HL-60/S4 (cell line): ENCODE data around the gene RRP36.

Experiments used
- in situ Hi-C: fragments of 300-500 bp; cut with MboI; formaldehyde crosslinking; loops from 2 replicates; pipeline ENCODE4 v1.14.3; 2022; ENCODE audit warnings: low sequenced_read_pairs

Gene RRP36

DNA sequence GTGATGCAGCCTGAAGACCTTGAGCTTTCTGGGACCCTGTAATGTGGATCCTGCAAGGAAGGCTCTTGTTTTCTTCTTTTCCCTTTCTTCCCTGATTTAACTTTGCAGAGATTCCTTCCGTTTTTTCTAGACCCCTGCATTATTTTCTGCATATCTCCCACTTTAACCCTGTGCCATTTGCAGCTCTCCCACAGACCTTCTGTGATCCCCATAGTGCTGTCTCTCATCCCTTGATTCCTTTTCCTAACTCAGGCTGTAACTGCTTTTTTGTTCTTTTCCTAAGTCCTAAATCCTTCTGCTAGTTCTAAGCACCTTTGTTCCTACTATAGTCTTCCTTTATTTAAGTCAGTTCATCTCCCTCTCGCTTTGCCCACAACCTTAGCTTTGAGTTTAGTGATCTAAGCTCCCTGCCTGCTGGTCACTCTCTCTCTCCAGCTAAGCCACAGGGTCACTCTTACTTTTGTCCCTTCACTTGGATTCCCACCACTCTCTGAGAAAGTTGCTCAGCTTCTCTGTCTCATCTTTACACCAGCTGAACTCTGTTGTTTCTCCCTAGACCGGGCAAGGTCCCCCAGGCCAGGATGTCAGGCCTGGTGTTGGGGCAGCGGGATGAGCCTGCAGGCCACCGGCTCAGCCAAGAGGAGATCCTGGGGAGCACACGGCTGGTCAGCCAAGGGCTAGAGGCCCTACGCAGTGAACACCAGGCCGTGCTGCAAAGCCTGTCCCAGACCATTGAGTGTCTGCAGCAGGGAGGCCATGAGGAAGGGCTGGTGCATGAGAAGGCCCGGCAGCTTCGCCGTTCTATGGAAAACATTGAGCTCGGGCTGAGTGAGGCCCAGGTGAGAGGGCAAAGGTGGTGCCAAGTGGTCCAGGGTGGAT is 39.6 kb downstream of the RRP36 start:
- in situ Hi-C loops: no loop called here

DNA sequence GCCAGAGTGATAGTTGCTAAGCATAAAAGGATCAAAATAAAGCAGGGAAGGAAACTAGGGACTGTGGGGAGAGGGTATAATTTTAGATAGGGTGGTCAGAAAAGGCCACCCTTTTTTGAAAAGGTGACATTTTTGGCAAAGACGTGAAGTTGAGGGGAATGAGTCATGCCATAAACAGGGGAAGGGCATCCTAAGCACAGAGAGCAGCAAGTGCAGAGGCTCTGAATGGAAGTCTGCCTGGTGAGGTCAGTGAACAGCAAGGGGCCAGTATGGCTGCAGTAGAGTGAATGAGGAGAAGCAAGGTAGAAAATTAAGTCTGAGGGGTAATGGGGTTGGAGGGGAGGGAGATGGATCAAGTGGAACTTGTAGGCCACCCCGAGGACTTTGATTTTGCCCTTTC is 40.4 kb downstream of the RRP36 start:
- in situ Hi-C loops: no loop called here

DNA sequence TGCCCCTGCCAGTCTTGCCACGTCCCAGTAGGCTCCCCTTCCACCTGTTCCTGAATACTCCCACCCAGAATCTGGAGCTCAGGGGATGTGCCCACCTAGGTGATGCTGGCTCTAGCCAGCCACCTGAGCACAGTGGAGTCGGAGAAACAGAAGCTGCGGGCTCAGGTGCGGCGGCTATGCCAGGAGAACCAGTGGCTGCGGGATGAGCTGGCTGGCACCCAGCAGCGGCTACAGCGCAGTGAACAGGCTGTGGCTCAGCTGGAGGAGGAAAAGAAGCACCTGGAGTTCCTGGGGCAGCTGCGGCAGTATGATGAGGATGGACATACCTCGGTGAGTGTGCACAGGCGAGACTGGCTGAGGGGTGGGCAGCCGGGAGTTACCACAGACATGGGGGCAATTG is 41.4 kb downstream of the RRP36 start:
- in situ Hi-C loops: no loop called here

DNA sequence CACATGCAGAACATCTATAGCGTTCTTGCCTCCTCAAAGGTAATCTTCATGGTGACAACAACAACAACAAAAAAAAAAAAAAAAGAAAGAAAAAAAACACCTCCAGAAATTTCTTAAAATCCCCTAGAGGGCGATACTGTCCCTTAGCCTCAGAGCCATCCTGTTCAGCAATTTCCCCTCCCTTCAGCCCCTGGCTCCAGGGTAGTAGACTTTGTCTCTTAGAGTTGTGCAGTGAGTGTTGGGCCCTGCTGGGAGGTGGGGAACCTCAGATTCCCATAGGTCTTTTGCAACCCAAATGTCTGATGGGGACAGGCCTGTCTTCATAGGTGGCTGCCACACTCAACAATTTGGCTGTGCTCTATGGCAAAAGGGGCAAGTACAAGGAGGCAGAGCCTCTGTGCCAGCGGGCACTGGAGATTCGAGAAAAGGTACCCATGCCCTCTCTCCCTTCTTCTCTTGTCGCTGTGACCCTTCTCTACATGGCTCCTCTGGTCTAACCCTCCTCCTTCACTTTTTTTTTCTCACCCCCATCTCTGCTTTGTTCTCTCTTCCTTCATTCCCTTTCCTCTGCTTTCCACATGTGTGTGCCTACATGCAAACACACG is 48.7 kb downstream of the RRP36 start:
- in situ Hi-C loops: no loop called here

DNA sequence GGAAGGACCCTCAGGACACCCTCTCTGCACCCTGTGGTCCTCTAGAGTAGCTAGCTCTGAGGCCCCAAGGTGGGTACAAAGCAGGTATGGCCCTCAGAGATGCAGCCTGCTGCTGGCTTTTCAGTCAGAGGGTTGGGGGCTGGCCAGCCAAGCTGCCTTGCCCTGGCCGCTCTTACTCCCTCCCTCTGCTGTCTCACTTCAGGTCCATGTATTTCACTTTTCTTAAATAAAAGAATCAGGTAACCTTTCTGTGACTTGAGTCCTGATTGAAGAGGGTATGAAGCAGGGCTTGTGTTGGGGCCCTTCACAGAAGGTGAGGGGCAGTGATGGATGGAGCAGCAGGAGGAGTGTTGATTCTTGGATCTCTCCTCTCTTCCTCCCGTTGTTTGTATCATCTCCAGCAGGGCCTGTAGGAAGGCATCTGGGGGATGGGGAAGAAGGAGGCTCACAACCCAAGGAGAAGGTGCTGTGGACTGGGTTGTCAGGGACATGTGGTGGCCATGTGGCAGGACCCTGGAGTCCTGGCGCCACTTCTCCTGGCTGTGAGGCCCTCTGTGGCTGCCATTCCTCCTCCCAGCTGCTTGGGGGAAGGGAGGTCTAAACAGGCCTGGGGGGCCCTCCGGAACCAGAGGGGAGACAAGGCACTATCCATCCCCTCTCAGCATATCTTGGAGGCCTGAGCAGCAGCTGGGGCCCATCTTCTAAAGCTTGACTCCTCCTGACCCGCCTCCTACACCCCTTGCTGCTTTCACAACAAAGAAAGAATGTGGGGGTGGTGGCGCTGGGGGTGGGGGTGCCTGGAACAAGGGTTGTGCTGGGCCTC is 53.6 kb downstream of the RRP36 start:
- in situ Hi-C loops: no loop called here

DNA sequence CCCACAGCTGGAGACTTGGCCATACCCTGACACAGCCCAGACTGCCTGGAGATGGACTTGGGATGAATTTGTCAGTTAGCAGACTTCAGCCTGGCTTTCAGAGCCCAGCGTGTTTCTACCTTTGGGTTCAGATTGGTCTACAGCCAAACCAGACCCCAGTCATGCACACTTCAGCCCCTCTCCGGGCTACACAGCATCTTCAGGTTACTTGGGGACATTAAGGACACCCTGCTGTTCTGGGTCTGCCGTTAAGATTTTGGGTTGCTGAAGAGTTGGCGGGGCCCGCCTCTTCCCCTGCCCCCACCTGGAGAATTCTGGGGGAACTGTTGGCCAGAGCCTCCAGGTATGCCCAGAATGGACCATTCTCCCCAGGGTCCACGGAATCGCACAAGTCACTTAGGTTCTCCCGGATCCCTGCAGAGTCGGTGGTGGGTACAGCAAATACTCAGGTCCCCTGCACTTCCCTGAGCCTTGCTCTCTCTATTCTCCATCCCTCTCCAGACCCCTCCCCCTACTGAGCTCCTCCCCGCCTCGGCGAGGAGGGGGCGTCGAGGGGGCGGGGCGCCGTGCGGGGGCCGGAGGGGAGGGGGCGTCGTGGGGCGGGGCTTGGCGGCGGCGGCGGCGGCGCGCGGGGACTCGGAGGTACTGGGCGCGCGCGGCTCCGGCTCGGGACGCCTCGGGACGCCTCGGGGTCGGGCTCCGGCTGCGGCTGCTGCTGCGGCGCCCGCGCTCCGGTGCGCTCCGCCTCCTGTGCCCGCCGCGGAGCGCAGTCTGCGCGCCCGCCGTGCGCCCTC is 54.4 kb downstream of the RRP36 start, which contains the start of gene PTK7:
Gene PTK7, plus strand, starts transcription at position 645 of the 794 bp plus-strand sequence. CDS start 175 bp downstream, outside the sequence.
- in situ Hi-C loops: no loop called here

DNA sequence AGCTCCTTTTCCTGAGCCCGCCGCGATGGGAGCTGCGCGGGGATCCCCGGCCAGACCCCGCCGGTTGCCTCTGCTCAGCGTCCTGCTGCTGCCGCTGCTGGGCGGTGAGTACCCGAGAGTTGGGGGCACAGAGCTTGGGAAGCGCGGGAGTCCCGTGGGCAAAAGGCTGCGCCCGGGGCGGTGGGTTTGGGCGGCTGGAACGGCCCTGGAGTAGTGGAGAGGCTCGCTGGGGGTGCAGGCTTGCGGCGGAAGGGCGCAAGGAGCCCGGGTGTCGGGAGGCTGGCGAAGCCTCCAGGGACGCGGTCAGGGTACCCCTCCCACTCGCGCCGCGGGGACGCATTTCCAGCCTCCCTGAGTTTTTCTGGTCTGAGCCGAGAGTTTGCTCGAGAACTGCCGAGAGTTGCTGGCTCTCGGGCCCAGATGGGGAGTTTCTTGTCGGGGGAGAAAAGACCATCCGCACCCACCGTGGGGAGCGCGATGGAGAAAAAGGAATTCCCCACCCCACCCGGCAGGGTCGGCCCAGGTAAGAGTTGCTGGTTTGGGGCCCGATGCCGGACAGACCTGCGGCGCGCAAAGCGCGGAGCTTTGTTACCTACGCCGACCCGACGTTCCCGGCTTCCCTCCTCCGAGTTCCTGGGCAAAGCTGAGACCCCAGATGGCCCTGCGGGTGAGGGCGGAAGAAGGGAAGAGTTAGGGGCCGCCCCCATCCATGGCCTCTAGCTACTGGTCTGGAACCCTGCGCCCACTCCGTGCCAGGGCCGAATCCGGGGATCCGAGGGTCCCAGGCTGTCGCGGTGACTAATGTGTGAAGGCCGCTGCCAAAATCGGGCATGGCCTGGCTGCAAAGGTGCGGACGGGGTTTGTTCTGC is 55.3 kb downstream of the RRP36 start:
- in situ Hi-C loops: no loop called here

DNA sequence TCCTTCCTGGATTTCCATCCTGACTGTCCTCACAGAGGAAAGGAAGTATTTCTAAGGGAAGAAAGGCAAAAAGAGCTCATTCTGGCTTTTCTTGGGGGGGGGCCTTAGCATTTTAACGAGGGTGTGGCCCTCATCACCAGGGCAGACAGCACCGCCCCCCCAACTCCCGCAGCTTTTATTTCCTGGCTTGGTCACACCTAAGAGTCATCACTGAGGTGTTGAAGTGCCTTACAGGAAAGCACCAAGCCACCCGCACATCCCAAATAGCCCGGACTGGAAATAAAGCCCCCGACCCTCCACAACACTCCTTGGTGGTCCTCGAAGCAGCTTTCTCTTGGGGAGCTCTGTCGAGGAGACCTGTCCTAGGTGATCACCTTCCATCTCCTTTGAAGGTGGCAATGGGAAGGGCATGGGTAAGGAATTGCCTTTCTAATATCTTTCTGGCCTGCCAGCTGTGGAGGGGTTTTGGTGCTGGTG is 55.9 kb downstream of the RRP36 start:
- in situ Hi-C loops: no loop called here

DNA sequence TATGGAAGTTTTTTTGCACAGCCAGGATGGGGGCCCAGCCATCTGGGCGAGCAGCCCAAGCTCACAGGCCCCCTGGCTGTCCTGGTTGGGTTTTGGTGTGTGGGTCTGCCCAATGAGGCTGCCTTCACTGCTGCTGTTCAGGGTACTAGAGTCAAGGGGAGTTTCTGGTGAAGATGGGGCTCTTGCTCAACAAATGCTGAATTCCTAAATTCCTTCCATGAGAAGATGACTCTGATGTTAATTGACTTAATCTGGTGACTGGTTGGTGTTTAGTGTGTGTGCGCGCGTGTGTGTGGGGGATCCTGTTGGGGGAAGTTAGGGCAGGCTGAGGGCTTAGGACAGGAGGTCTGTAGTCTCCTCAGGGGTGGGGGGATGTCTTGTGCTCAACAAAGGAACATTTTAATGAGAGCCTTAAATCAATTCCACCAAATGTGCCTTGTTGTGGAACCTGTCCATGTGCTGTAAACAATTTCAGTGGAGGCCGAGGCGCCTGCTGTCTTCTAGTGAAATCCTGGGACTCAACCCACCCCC is 56.6 kb downstream of the RRP36 start:
- in situ Hi-C loops: no loop called here

DNA sequence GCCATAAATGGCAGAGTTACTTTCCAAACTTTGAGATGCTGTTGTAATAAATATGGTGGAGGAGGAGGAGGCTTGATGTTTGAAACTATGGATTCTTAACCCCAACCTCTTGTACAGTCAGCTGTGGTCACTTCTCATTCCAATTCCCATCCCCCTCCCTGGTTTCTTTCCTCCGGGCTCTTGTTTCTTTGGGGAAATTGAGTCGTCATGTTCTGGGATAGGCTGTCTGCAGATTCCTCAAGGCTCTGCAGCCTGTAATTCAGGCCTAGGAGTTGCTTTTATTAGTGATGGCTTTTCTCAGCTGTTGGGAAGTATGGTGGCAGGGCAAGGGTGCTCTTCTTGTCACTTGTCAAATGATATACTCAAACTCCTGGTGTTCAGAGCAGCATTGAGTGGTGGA is 57.3 kb downstream of the RRP36 start:
- in situ Hi-C loops: no loop called here
